ENCODE data around the gene ADRB2. TPM values are rescaled to one million over a fixed set of nuclear protein-coding genes. Genes with fewer than 3 reads are reported as not detected.
"Not testable (repeated sequence)": the region's sequence is repeated elsewhere in the genome, so short reads cannot be mapped to it uniquely, and the experiment has no call there.

ADRB2 gene
- total RNA-seq, 1 donor from 2014 or later = not detected

- Mint-ChIP-seq H3K4me3 (ENCODE audit: unreplicated experiment) (no peak overlapping the region), H3K9me3 (ENCODE audit: unreplicated experiment) (no peaks in the 10 kb centered on the region), H3K27me3 (ENCODE audit: unreplicated experiment) (no peaks in the 10 kb centered on the region), H3K4me1 (ENCODE audit: low read depth, unreplicated experiment) (no peaks in the 10 kb centered on the region), H3K36me3 (ENCODE audit: unreplicated experiment) (no peaks in the 10 kb centered on the region), H3K27ac (ENCODE audit: unreplicated experiment) (no peak overlapping the region)
- no peak for DNase-seq
- TF ChIP-seq CTCF (IDR thresholded peaks at IDR 0.05; ENCODE audit: partially characterized antibody, unreplicated experiment) = no peak
Measured at GRCh38 chr5:148796936-148797335, 29.5 kb upstream of the ADRB2 start.

GRCh38 chr5:148798786-148799185 lies 27.6 kb upstream of the ADRB2 start:
- no peak overlapping the region for H3K4me3 Mint-ChIP-seq (ENCODE audit: unreplicated experiment)
- H3K36me3 Mint-ChIP-seq (ENCODE audit: unreplicated experiment) = no peaks in the 10 kb centered on the region
- H3K4me1 Mint-ChIP-seq (ENCODE audit: low read depth, unreplicated experiment) = no peaks in the 10 kb centered on the region
- H3K9me3 Mint-ChIP-seq (ENCODE audit: unreplicated experiment) = no peaks in the 10 kb centered on the region
- DNase-seq = no peak
- TF ChIP-seq CTCF (IDR thresholded peaks at IDR 0.05; ENCODE audit: partially characterized antibody, unreplicated experiment) = no peak
- no peak overlapping the region for H3K27ac Mint-ChIP-seq (ENCODE audit: unreplicated experiment)
- no peaks in the 10 kb centered on the region for H3K27me3 Mint-ChIP-seq (ENCODE audit: unreplicated experiment)

- Mint-ChIP-seq H3K4me3 (ENCODE audit: unreplicated experiment) (no peak overlapping the region), H3K27me3 (ENCODE audit: unreplicated experiment) (no peaks in the 10 kb centered on the region), H3K36me3 (ENCODE audit: unreplicated experiment) (no peaks in the 10 kb centered on the region), H3K4me1 (ENCODE audit: low read depth, unreplicated experiment) (no peaks in the 10 kb centered on the region), H3K9me3 (ENCODE audit: unreplicated experiment) (no peaks in the 10 kb centered on the region), H3K27ac (ENCODE audit: unreplicated experiment) (no peak overlapping the region)
- TF ChIP-seq CTCF (IDR thresholded peaks at IDR 0.05; ENCODE audit: partially characterized antibody, unreplicated experiment) = no peak
- no peak for DNase-seq
Measured at GRCh38 chr5:148799737-148800527, 26.5 kb upstream of the ADRB2 start.

- no peaks in the 10 kb centered on the region for H3K36me3 Mint-ChIP-seq (ENCODE audit: unreplicated experiment)
- no peaks in the 10 kb centered on the region for H3K4me1 Mint-ChIP-seq (ENCODE audit: low read depth, unreplicated experiment)
- TF ChIP-seq CTCF (IDR thresholded peaks at IDR 0.05; ENCODE audit: partially characterized antibody, unreplicated experiment) = no peak
- no peak overlapping the region for H3K4me3 Mint-ChIP-seq (ENCODE audit: unreplicated experiment)
- DNase-seq = no peak
- no peak overlapping the region for H3K27ac Mint-ChIP-seq (ENCODE audit: unreplicated experiment)
- peaks cover 2% of the 10 kb centered on the region for H3K9me3 Mint-ChIP-seq (ENCODE audit: unreplicated experiment)
- H3K27me3 Mint-ChIP-seq (ENCODE audit: unreplicated experiment) = no peaks in the 10 kb centered on the region
Measured at GRCh38 chr5:148801682-148802276, 24.6 kb upstream of the ADRB2 start.

GRCh38 chr5:148803451-148803850 lies 23.0 kb upstream of the ADRB2 start:
- DNase-seq; H3K4me3 Mint-ChIP-seq (ENCODE audit: unreplicated experiment); H3K9me3 Mint-ChIP-seq (ENCODE audit: unreplicated experiment); H3K27ac Mint-ChIP-seq (ENCODE audit: unreplicated experiment); H3K36me3 Mint-ChIP-seq (ENCODE audit: unreplicated experiment); H3K27me3 Mint-ChIP-seq (ENCODE audit: unreplicated experiment); H3K4me1 Mint-ChIP-seq (ENCODE audit: low read depth, unreplicated experiment): not testable (repeated sequence)

All from glutamatergic neuron (in vitro differentiated cells).